SK-N-SH (cell line): ENCODE data around the gene NLGN1.

ENCODE experiments used
- CTCF ChIP-seq: fragments of 200-600 bp; sonication (generic); IDR thresholded peaks from 2 replicates; pipeline ENCODE4 v1.6.1; 2017; ENCODE audit warnings: antibody characterized with exemption, mild to moderate bottlenecking, moderate library complexity
- EP300 ChIP-seq, 2 experiments: IDR thresholded peaks; 2 replicates each; pipeline versions ENCODE4 v1.4.0 to v1.6.1; 2012; ENCODE audit warnings: borderline replicate concordance in 1 of 2, low read depth in 1 of 2, low read length in 1 of 2
- JUND ChIP-seq: IDR thresholded peaks from 2 replicates; pipeline ENCODE4 v1.4.0; 2012
- MAX ChIP-seq: IDR thresholded peaks from 2 replicates; pipeline ENCODE4 v1.4.0; 2012; ENCODE audit warnings: low read depth
- POLR2AphosphoS5 ChIP-seq: IDR thresholded peaks from 2 replicates; pipeline ENCODE4 v1.6.1; 2012; ENCODE audit warnings: low read depth, low read length

GRCh38 chr3:173869766-173870165 lies 472.2 kb downstream of the NLGN1 start:
- no peak for TF ChIP-seq MAX
- TF ChIP-seq JUND: no peak
- TF ChIP-seq CTCF: no peak
- no peak for TF ChIP-seq EP300 (IDR thresholded peaks at IDR 0.05; ENCODE audit: borderline replicate concordance in 1 of 2, low read depth in 1 of 2, low read length in 1 of 2)
- TF ChIP-seq POLR2AphosphoS5: no peak
